ENCODE data around the gene RTF2. TPM values are rescaled to one million over a fixed set of nuclear protein-coding genes. Genes with fewer than 3 reads are reported as not detected.
A peak's percentile ranks its signal among the peaks of the same experiment; 100 is the strongest.

RTF2 gene
- total and polyA plus RNA-seq, 2 donors from 2014 or later, result 75.1 to 112 TPM

DNA sequence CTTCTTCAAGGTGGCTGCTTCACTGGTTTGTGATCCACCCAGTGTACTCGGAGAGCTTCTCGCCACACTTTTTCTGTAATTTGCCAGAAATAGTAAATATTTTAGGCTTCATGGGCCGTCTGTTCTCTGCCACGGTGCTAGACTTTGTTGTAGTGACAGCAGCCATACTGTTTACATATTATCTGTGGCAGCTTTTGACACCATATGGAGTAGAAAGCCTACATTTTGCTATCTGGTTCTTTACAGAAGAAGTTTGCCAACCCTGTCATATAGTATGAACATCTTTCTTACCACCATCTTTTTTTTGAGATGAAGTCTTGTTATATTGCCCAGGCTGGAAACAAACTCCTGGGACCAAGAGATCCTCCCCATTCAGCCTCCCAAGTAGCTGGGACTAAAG is 97.1 kb downstream of the RTF2 start:
- intact Hi-C loops (cut with DNase I), result no loop called here
- Histone ChIP-seq H3K9me3 (ENCODE audit: control insufficient read depth in 2 of 3, insufficient read depth in 1 of 3, low read length in 3 of 3) (no peaks in the 10 kb centered on the region), H3K27ac (ENCODE audit: low read depth in 2 of 2, low read length in 2 of 2) (no peak overlapping the region), H3K4me1 (ENCODE audit: control insufficient read depth in 2 of 3, insufficient read depth in 2 of 3, low read depth in 1 of 3, low read length in 3 of 3) (no peaks in the 10 kb centered on the region), H3K4me3 (ENCODE audit: low read length in 3 of 3) (no peak overlapping the region), H3K9ac (ENCODE audit: low read length in 3 of 3) (no peak overlapping the region), H3K36me3 (ENCODE audit: control insufficient read depth in 2 of 3, insufficient read depth in 3 of 3, low read length in 3 of 3) (no peaks in the 10 kb centered on the region), H3K27me3 (ENCODE audit: control insufficient read depth, insufficient read depth, low read length) (no peaks in the 10 kb centered on the region)
- DNase-seq (no peak), FAIRE-seq (no peak)
- TF ChIP-seq, protein P1, sequence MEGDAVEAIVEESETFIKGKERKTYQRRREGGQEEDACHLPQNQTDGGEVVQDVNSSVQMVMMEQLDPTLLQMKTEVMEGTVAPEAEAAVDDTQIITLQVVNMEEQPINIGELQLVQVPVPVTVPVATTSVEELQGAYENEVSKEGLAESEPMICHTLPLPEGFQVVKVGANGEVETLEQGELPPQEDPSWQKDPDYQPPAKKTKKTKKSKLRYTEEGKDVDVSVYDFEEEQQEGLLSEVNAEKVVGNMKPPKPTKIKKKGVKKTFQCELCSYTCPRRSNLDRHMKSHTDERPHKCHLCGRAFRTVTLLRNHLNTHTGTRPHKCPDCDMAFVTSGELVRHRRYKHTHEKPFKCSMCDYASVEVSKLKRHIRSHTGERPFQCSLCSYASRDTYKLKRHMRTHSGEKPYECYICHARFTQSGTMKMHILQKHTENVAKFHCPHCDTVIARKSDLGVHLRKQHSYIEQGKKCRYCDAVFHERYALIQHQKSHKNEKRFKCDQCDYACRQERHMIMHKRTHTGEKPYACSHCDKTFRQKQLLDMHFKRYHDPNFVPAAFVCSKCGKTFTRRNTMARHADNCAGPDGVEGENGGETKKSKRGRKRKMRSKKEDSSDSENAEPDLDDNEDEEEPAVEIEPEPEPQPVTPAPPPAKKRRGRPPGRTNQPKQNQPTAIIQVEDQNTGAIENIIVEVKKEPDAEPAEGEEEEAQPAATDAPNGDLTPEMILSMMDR (IDR thresholded peaks at IDR 0.05; ENCODE audit: borderline replicate concordance, extremely low read depth, insufficient read depth), result no peak

DNA sequence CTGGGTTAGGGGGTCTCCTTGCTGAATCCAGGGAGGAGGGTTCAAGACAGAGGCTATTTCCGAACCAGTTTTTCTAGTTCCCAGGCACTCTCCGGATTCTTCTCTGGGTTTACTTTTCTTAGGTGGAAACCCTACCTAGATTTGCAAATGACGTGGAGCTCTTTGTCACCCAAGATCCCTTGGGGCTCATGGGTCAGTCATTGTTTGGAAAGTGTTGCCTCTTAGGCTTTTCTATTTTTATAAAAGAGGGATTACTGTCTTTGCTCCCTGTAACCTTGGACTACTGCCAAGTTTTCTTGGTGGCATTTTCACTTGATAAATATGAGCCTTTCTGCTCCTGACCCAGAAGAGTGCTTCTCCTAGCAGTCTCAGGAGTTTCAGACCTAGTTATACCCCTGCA is 98.2 kb downstream of the RTF2 start:
- no peaks in the 10 kb centered on the region for H3K36me3 ChIP-seq (ENCODE audit: control insufficient read depth in 2 of 3, insufficient read depth in 3 of 3, low read length in 3 of 3)
- H3K27ac ChIP-seq (ENCODE audit: low read depth in 2 of 2, low read length in 2 of 2), result no peak overlapping the region
- no peaks in the 10 kb centered on the region for H3K27me3 ChIP-seq (ENCODE audit: control insufficient read depth, insufficient read depth, low read length)
- DNase-seq (peak in 2 of 5 donors; percentile 32 to 47), FAIRE-seq (no peak)
- TF ChIP-seq, protein P1 (IDR thresholded peaks at IDR 0.05; ENCODE audit: borderline replicate concordance, extremely low read depth, insufficient read depth), result no peak
- no peak overlapping the region for H3K9ac ChIP-seq (ENCODE audit: low read length in 3 of 3)
- no peaks in the 10 kb centered on the region for H3K4me1 ChIP-seq (ENCODE audit: control insufficient read depth in 2 of 3, insufficient read depth in 2 of 3, low read depth in 1 of 3, low read length in 3 of 3)
- no peaks in the 10 kb centered on the region for H3K9me3 ChIP-seq (ENCODE audit: control insufficient read depth in 2 of 3, insufficient read depth in 1 of 3, low read length in 3 of 3)
- no peak overlapping the region for H3K4me3 ChIP-seq (ENCODE audit: low read length in 3 of 3)
- intact Hi-C loops (cut with DNase I), result no loop called here

Other genes starting within 250 kb of the RTF2 start
- gene MC3R, start 219.9 kb upstream of the RTF2 start, total RNA-seq, result not detected
- gene MC3R, start 219.9 kb upstream of the RTF2 start, polyA plus RNA-seq (ENCODE audit: insufficient read depth, low read depth, low replicate concordance), result not detected
- gene FAM210B, start 109.7 kb upstream of the RTF2 start, total RNA-seq, result 27.2 TPM
- 34.5 TPM for gene FAM210B, start 109.7 kb upstream of the RTF2 start, polyA plus RNA-seq (ENCODE audit: insufficient read depth, low read depth, low replicate concordance)
- 2.7 TPM for gene AURKA, start 76.4 kb upstream of the RTF2 start, total RNA-seq
- 3.3 TPM for gene AURKA, start 76.4 kb upstream of the RTF2 start, polyA plus RNA-seq (ENCODE audit: insufficient read depth, low read depth, low replicate concordance)
- gene CSTF1, start 76.0 kb upstream of the RTF2 start, total RNA-seq, result 30.7 TPM
- 16.2 TPM for gene CSTF1, start 76.0 kb upstream of the RTF2 start, polyA plus RNA-seq (ENCODE audit: insufficient read depth, low read depth, low replicate concordance)
- gene CASS4, start 56.4 kb upstream of the RTF2 start, total RNA-seq, result 3.0 TPM
- gene CASS4, start 56.4 kb upstream of the RTF2 start, polyA plus RNA-seq (ENCODE audit: insufficient read depth, low read depth, low replicate concordance), result 0.22 TPM
- gene FAM209A, start 56.1 kb downstream of the RTF2 start, total RNA-seq, result 0.38 TPM
- gene FAM209A, start 56.1 kb downstream of the RTF2 start, polyA plus RNA-seq (ENCODE audit: insufficient read depth, low read depth, low replicate concordance), result not detected
- not detected for gene FAM209B, start 64.6 kb downstream of the RTF2 start, total RNA-seq
- not detected for gene FAM209B, start 64.6 kb downstream of the RTF2 start, polyA plus RNA-seq (ENCODE audit: insufficient read depth, low read depth, low replicate concordance)
- gene TFAP2C, start 160.7 kb downstream of the RTF2 start, total RNA-seq, result 1.4 TPM
- gene TFAP2C, start 160.7 kb downstream of the RTF2 start, polyA plus RNA-seq (ENCODE audit: insufficient read depth, low read depth, low replicate concordance), result 0.65 TPM

Measured in kidney (tissue), 14 donors.